ENCODE data around the gene NAA35.
"Not testable (repeated sequence)": the region's sequence is repeated elsewhere in the genome, so short reads cannot be mapped to it uniquely, and the experiment has no call there.

NAA35 gene

DNA sequence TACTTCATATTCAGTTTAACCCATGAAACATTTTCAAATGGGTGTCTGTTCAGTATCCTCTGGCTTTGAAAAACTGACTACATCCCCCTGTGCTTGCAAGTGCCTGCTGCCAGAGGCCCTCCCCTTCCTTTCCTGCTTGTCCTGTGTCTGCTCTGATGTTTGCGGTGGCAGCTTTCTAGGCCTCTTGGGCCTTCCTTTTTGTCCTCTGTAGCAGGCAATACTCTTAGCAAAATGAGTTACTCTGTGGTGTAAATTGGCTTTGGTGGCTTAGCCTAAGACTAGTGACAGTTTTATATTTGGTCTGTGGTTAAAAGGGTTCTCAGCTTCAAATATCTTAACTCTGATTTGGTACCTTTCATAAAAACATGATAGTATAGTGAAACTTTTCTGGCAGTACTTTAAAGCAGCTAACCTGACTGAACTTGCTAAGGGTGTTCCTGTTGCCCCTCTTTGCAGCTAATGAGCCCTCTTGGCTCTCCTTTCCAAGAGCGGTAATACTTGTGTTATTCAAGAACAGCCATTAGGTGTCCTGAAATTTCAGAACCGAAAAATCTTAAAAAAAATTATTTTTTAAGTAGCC, 81.8 kb downstream of the NAA35 start:
- no peak for DNase-seq (ENCODE audit: low read depth in 1 of 2, low spot score in 1 of 2)

DNA sequence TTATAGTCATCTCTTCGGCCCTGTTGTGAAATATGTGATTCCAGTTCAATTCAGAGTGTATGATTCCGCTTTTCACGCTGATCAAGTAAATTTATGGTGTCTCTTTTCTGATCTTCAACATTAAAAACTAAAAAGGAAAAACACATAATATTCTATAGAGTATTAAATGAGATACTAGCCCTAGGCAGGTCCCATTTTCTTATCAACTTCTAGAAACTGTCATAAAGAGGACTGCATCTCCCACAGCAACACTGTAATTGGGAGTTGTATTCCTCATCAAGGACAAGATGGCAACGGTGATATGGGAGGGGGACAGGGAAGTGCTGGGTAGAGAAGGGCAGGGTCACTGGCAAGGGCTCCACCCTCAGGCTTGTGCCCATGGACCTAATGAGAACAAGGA, 86.8 kb downstream of the NAA35 start:
- no peak for DNase-seq (ENCODE audit: low read depth in 1 of 2, low spot score in 1 of 2)

DNA sequence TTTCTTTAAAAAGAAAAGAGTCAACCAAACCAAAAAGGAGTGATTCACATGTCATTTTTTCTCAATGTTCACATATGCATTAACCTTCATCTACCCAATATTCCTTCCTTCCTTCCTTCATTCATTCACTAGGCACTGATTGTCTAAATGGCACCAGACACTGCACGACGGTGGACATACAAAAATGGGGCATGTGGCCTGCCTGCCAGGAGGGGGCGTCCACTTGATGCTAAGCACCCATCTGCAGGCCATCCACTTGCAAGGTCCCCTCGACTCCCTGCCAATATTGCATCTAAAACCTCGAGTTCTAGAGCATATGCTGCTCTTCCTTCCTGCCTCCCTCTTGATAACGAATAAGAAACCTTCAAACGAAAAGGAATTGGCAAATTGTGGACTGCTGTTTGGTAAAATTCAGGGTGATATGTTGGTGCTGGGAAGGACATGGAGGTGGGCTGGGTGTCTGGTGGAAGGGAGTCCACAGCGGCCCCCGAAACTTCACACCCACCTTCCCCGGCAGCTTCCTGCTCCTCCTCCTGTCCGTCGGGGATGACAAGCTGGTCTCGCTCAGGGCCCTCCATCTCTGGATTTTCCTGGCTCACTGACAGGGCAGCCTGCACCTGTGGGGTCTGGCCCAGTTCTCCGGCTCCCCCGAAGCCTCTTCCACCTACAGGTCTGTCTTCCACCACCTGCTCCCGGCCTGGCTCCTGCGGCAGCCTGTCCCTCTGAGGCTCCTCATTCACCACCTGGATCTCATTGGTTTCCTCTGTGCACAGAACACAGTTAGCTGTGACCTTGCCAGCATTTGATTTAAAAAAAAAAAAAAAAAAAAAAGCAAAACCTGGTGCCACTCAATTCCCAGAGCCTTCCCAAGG, 94.2 kb downstream of the NAA35 start:
- DNase-seq (ENCODE audit: low read depth in 1 of 2, low spot score in 1 of 2), result no peak

DNA sequence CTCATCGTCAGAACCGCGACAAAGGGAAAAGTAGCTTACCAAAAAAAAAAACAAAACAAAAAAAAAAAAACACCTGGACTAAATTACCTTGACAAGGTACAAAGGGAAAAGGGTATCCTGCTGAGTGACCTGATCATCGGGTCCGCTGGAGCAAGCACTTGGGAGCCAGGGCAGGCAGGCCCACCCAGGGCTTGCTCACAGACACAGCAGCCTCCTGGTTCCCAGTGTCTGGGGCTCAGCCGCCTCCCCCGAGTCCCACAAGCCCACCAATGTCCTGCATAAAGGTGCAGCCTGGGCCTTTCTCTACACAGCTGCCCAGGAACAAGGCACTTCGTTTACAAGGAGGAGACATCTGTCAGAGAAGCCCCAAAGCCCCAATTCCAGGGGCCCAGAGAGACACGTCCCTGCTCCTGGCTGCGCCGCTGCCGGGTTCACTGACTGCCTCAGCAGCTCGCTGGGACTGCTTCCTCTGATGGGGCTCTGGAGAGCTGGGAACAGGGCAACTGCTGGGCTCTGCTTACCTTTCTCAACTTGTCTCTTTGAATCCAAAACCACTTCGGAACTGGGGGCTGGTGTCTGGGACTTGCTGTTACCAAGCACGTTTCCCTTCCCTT, 95.0 kb downstream of the NAA35 start:
- no peak for DNase-seq (ENCODE audit: low read depth in 1 of 2, low spot score in 1 of 2)

DNA sequence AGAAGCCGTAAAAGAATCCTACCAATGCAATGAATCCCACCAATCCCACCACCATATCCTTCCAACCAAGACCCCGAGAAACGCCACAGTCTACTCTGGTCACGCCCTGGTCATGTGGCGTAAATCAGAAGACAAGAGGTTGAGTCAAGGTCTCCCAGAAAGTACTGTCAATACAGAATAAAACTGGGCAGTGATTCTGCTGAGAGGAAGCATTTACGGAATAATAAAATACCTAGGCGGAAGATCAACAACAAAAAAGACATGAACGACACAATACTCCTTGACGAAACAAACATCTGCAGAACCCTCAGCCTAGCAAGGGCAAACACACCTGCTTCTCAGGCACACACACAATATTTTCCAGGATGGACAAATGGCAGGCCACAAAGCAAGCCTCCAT, 95.6 kb downstream of the NAA35 start:
- no peak for DNase-seq (ENCODE audit: low read depth in 1 of 2, low spot score in 1 of 2)

DNA sequence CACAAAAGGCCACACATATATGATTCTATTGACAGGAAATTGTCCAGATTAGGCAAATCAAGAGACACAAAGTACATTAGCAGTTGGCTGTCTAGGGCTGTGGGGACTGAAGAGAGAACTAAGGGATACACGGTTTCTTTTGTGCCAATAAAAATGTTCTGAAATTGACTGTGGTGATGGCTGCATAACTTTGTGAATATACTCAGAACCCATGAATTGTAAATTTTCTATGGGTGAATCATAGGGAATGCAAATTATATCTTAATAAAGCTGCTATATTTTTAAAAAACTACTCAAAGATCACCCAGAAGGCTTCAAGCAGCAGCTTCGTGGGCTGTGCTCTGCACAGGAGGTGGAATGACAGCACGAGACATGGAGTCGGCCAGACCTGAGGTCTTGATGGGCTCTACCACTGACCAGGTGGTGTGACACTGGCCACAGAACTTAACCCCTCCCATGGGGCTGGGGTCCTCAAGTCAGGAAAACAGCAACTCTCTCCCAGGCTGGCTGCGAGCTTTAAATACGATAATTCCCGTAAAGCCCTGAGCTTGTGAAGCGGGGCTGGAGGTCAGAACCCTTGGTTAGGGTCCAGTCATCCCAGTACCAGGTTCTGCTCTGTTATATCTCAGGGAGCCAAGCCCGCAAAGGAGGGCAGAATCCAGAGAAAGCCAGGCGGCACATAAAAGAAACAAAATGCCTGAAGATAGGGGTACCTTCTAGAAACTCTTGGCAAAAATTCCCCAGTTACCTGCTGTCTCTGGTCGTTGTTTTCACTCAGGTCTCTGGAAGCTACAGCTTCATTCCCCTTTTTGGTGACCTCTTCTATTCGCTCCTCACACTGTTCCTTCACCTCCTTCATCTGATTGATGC, 99.3 kb downstream of the NAA35 start:
- no peak for DNase-seq (ENCODE audit: low read depth in 1 of 2, low spot score in 1 of 2)

DNA sequence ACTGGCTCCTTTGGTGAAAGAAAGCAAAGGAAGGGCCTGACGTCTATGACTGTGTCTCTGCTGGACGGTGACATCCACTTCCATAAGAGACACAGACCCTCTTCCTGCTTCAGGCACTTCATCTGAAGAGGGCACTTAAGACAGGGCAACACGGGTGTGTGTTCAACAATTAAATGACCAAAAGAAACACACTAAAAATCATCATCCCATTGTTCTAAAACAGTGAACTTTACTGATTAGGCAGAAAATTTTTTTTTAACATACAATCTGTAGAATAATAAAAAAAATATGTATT, 99.9 kb downstream of the NAA35 start:
- no peak for DNase-seq (ENCODE audit: low read depth in 1 of 2, low spot score in 1 of 2)

DNA sequence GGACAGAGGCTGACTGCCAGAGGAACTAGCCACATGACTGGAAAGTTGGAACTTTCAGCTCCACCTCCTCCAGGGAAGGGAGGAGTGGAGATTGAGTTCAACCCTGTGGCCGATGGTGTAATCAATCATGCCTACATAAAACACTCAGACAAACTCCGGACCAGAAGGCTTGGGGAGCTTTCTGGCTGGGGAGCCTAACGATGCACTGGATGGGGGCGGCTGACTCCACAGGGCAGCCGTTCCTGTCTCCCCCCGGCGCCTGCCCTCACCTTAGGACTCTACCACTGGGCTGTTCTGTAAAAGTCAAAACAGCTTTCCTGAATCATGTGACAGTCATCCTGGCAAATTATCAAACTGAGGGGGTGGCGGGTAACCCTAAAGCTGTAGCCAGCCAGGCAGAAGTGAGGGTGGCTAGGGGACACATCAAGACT, 100.4 kb downstream of the NAA35 start:
- no peak for DNase-seq (ENCODE audit: low read depth in 1 of 2, low spot score in 1 of 2)

DNA sequence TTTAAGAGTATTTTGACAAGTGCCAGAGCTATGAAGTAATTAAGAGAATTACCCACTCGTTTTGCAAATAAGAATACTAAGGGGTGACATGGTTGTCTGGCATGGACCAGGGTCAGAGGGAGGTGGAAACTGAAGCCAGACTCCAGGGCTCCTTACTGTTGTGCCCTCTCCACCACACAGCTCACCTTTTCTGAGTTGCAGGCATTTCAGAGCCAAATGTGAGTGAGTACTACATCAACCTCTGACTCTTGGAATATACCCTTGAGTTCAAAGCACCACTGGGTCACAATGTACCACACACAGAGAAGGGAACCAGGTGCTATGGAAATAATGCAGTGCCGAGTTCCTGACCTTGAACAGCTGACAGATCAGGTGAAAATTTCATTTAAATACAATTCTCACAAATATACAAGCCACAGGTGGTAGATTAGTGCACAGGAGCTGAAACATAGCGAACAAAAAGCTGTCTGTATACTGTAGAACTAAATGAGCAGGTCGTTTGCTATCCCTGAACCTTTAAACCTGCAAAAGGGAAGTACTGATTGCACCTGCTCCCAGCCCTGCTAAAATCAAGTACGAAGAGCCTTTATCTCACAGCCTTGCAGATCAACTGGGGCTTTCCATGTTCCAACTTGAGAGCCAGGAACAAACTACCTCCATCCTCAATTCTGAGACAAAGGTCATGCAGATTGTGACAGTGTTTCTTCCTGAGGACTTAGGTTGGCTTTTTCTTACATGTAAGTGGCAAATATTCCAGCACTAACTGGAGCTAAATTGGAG, 101.4 kb downstream of the NAA35 start:
- no peak for DNase-seq (ENCODE audit: low read depth in 1 of 2, low spot score in 1 of 2)

DNA sequence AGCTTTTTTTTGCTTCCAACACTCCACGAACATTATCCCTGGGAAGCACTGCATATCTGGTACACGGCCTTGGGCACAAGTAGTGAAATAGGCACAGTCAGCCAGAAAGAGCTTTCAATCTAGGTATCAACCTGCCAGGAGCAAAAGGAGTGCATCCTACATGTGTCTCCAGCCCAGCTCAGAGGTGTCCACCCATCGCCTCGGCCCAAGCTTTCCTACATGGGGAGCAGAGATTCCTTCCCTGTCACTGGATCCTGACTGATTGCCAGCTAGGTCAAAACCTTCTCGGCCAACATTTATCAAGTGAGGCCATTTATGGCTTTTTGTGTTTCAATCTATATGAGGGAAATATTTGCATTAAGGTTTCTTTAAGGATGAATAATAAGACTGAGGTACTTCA, 102.6 kb downstream of the NAA35 start:
- no peak for DNase-seq (ENCODE audit: low read depth in 1 of 2, low spot score in 1 of 2)

DNA sequence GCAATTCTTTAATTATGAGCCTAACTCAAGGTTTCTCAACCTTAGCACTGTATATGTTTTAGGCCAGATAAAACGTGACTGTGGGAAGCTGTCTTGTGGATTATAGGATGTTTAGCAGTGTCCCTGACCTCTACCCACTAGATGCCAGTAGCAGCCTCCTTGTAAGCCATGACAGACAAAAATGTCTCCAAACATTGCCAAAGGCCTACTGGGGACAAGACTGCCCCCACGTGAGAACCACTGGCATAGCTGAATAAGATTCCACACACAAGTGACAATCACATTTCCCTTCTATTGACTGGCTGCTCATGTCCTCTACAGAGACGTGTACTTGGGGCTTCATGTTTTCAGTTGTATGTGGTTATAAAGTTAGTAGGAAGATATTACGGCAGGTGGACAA, 103.1 kb downstream of the NAA35 start:
- no peak for DNase-seq (ENCODE audit: low read depth in 1 of 2, low spot score in 1 of 2)

DNA sequence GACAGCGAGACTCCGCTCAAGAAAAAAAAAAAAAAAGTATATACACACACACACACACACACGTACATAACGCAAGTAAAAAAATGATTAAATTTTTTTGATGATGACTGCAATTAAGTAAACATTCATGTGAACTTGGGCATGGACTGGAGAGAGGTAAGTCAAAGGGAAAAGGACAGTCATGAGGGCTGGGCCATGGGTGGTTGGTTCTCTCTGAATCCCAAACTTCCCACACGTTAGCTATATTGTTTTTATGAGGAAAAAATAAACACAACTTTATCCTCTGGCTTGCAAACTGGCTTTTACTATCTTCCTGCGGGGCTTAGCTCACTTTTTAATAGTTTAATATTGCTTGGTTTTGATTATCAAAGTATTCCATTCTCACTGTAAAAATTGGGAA, 104.7 kb downstream of the NAA35 start:
- no peak for DNase-seq (ENCODE audit: low read depth in 1 of 2, low spot score in 1 of 2)

DNA sequence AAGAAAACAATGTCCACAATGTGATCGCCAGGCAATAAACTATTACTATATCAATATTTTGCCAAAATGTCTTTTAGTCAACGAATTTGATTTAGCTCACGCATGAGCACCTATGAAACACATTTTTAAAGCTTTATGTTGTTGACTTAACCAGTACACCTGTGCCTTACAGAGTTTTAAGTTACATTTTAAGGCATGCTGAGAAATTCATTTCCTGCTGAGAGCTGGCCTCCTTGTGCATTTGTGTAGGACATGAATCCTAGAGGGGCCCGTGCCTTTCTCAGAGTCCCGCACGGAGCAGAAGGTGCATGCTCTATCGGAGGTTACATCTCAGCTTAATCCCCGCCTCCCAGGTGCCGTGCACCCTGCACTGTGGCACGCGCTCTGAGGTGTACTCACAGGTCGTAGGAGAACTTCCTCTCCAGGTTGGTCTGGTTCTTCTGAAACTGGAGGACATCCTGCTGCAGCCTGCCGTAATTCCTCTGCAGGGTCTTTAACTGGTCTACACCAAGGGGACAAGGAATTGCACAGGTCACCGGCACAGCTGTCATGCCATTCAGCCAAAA, 105.2 kb downstream of the NAA35 start:
- DNase-seq (ENCODE audit: low read depth in 1 of 2, low spot score in 1 of 2), result no peak

DNA sequence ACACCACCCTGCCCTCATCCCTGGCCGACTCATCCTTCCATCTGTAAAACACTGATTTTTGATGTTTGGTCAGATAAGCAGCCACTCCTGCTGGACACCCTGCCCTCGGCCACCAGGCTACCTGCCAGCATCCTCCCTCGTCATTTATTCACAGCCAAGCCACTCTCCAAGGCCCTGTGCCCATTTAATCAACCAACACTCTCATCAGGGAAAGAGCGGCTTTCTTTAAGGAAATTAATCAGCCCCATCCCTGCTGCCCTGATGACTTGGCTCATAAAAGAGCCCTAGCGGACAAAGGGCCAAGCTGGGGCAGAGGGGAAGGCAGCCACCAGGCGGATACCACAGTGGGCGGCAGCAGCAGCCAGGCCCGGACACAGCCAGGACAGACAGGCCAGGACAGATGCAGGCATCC, 106.0 kb downstream of the NAA35 start:
- DNase-seq (ENCODE audit: low read depth in 1 of 2, low spot score in 1 of 2), result no peak

DNA sequence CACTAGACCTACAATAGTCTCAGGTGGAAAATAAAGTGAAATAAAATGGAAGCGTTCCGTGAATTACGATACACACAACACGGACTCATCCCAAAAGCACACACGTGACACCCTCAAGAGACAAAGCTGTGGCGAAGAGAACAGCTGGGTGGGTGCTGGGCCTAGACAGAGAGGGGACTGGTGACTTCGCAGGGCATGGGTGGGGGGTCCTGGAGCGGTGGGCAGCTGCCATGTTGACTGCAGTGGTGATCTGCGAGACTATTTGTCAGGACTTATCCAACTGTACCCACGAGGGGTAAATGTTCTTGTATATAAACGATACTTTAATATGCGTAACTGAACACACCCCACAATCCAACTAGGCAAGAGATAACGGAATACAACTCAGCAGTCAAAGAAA, 106.4 kb downstream of the NAA35 start:
- DNase-seq (ENCODE audit: low read depth in 1 of 2, low spot score in 1 of 2), result no peak

DNA sequence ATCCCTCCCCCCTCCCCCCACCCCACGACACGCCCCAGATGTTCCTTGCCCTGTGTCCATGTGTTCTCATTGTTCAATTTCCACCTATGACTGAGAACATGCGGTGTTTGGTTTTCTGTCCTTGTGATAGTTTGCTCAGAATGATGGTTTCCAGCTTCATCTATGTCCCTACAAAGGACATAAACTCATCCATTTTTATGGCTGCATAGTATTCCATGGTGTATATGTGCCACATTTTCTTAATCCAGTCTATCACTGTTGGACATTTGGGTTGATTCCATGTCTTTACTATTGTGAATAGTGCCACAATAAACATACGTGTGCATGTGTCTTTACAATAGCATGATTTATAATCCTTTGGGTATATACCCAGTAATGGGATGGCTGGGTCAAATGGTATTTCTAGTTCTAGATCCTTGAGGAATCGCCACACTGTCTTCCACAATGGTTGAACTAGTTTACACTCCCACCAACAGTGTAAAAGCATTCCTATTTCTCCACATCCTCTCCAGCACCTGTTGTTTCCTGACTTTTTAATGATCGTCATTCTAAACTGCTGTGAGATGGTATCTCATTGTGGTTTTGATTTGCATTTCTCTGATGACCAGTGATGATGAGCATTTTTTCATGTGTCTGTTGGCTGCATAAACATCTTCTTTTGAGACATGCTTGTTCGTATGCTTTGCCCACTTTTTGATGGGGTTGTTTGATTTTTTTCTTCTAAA, 107.2 kb downstream of the NAA35 start:
- DNase-seq (ENCODE audit: low read depth in 1 of 2, low spot score in 1 of 2), result not testable (repeated sequence)

DNA sequence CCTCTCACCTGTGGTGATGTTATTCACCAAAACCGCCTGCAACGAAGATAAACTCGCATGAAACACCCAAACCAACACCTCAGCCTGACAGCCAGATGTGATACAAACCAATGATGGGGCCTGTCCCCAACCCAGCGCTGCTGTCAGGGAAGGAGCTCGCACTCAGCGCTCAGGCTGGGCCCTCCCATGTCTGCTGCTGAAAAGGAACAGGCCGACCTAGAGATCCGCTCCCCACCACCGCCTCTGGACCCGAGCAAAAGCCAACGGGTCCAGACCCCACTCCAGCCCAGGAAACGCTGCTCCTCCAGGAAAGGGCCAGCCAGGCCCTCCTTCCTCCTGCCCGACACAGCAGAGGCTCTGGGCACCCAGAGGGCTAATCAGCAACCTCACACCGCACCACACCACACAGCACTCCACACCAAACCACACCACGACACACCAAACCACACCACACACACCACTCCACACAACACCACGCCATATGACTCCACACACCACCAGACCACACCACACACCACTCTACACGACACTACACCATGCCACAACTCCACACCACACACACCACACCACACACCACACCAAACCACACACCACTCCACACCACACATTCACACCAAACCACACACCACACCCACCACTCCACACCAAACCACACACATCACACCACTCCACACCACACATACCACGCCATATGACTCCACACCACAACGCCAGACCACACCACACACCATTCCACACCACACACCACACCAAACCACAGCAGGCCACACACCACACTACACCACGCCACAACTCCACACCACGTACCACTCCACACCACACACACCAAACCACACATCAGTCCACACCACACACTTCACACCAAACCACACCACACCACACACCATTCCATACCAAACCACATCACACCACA, 111.9 kb downstream of the NAA35 start:
- no peak for DNase-seq (ENCODE audit: low read depth in 1 of 2, low spot score in 1 of 2)

DNA sequence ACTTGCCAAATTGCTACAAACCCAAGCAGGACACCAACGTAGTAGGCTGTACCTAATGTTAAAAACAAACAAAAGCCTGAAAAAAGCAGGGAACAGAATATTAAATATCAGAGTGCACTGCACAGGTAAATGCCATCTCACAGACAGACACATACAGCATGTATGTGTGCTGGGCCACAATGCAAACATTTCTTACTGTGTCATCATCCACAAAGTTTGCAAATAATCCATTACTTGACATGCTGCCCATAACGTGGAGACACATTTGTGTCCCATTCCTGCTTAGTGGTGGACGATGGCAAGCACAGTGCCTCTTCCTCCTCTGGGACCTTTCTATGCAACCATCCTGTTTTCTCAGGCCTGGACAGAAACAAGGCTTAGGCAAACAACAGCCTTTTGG, 113.7 kb downstream of the NAA35 start:
- DNase-seq (ENCODE audit: low read depth in 1 of 2, low spot score in 1 of 2), result no peak

DNA sequence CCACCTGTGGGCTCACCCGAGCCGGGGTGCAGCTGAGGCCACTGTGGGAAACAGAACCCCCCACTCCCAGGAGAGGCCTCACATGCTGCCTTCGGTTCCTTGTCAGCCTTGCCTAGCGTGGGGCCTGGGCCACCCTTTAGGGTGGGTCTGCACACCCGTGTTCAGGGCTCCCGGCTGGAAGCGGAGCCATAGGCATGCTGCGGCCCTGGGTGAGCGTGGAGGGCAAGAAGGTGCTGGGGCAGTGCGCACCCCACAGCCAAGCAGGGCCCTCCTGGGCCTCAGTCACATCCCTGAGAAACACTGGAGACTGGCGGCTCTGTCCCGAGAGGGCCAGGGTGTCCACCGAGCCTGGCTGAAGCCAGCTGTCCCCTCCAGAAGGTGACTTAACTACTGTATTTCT, 116.5 kb downstream of the NAA35 start:
- no peak for DNase-seq (ENCODE audit: low read depth in 1 of 2, low spot score in 1 of 2)

All from stimulated activated CD4-positive, alpha-beta T cell treated with anti-CD3 and anti-CD28 coated beads, Interleukin-15, amount 100 ng/mL, for 1 hour (primary cell).